HG03442 (cell line): ENCODE results near the gene SYT14.
"Not testable (repeated sequence)": the region's sequence is repeated elsewhere in the genome, so short reads cannot be mapped to it uniquely, and the experiment has no call there.

ENCODE experiments used
- ATAC-seq: cut with Tn5 transposase; IDR thresholded peaks from one replicate; pipeline ENCODE4 v1.9.1; 2021; ENCODE audit warnings: mild to moderate bottlenecking, moderate library complexity; ENCODE audit not compliant: unreplicated experiment

SYT14 gene

GRCh38 chr1:210024282-210024681 is 86.3 kb downstream of the SYT14 start:
- ATAC-seq, result no peak

- ATAC-seq, result no peak
These were observed 87.0 kb downstream of the SYT14 start for GRCh38 chr1:210024996-210025395.

GRCh38 chr1:210025870-210026269 is 87.9 kb downstream of the SYT14 start:
- ATAC-seq, result no peak

DNA sequence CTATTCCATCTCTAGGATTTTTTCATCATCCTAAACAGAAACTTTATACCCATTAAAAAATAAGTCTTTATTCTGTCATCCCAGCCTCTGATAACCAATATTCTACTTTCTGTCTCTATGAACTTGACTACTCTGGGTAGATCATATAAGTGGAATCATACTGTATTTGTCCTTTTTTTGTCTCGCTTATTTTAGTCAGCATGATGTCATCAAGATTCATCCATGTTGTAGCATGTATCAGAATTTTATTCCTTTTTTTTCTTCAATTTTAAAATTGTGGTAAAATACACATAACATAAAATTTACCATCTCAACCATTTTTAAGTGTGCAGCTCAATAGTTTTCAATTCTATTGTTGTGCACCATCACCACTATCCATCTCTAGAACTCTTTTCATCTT is 90.0 kb downstream of the SYT14 start:
- no peak for ATAC-seq

GRCh38 chr1:210031473-210031872 is 93.5 kb downstream of the SYT14 start:
- no peak for ATAC-seq

- ATAC-seq, result no peak
These were observed 105.0 kb downstream of the SYT14 start for GRCh38 chr1:210043058-210043457.

- ATAC-seq, result no peak
These were observed 111.6 kb downstream of the SYT14 start for GRCh38 chr1:210049616-210050015.

GRCh38 chr1:210050491-210050890 is 112.5 kb downstream of the SYT14 start:
- ATAC-seq, result not testable (repeated sequence)

DNA sequence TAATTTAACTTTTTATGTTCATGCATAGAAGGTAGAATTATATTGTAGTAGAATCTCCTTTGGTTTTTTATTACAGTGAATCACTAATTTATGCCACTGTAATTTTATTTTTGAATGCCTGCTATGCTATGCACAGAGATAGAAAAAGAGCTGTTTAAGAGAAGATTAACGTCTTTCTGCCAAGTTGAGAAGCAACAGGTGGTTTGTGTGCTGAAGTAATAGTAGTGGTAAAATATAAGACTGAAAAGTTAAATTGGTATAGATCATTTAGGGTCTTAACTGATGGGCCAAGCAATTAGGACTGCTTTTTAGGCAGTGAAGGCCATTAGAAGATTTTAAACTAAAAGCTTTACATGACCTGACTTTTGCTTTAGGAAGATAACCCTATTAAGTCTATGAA is 115.1 kb downstream of the SYT14 start:
- ATAC-seq, result no peak

GRCh38 chr1:210057593-210057992 is 119.6 kb downstream of the SYT14 start:
- no peak for ATAC-seq

- no peak for ATAC-seq
These were observed 124.0 kb downstream of the SYT14 start for GRCh38 chr1:210061992-210062391.

DNA sequence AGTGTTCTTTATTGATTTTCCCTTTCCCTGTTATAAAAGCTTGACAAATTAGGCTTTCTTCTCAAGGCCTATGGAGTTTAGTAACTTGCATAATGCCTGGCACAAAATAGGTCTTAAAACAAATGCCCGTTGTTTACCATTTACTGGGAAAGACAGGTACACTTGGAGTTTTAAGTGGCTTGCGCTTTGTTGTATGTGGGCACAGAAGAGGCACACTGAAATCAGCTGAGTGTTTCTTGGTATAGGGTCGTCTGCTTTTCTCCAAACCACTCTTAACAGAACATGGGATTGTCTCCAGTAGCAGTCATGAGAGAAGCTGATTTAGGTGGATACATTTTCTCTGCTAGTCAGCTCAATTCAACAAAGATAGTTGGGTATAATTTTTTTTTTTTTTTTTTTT is 132.5 kb downstream of the SYT14 start:
- ATAC-seq, result no peak

- ATAC-seq, result no peak
These were observed 134.1 kb downstream of the SYT14 start for GRCh38 chr1:210072129-210072528.

DNA sequence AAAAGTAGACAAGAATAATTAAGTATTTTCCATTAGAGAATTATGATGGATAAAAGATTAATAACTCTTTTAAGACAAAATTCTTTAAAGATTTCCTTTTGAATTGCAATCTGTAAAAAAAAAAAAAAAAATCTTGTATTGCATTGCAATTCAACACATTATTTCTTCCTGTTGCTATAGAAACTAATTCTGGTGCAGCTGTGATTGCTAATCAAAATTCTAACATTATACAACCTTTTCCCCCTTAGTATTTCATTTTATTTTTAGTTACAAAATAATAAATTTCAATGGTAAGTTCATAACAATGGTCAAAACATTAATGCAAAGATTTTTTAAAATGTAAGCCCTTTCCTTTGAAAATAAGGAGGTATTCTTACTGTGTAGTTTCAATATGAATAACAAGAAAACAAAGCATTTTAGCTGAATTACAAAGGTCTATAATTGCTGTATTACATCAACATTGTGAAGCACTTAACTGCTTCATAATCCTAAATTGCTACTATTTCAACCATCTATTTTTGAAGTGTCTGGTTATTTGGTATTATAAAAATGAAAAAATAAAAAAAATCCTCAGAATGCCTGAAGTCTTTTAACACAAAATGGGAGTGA is 135.0 kb downstream of the SYT14 start:
- no peak for ATAC-seq

GRCh38 chr1:210074904-210075303 is 136.9 kb downstream of the SYT14 start:
- ATAC-seq, result no peak

DNA sequence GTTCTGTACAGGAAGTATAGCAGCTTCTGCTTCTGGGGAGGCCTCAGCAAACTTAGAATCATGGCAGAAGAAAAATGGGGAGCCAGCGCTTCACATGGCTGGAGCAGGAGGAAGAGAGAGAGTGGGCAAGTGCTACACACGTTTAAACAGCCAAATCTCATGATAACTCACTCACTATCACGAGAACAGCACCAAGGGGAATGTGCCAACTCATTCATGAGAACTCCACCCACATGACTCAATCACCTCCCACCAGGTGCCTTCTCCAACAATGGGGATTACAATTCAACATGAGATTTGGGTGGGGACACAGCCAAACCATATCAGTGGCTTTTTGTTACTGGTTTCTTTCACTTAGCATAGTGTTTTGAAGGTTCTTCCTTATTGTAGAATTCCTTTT is 138.6 kb downstream of the SYT14 start:
- ATAC-seq, result no peak

- ATAC-seq, result no peak
These were observed 143.5 kb downstream of the SYT14 start for GRCh38 chr1:210081494-210081893.

GRCh38 chr1:210085359-210085758 is 147.3 kb downstream of the SYT14 start:
- no peak for ATAC-seq

DNA sequence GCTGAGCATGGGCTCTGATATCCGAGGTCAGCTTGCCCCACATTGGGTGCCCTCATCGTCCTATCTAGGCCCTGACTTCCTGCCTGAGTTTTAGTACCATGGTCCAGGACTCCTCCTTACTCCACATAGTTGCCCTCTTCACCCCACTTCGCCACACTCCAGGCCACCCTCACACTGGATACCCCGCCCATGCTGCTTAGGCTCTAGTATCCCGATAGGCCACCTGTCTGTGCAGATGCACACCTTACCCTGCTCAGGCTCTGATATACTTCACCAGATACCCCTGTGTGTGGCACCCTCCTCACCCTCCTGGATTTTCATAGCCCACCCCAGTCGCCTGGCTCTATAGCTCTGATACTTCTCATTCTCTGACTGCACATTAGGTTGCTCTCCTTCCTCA is 149.0 kb downstream of the SYT14 start:
- ATAC-seq, result no peak

DNA sequence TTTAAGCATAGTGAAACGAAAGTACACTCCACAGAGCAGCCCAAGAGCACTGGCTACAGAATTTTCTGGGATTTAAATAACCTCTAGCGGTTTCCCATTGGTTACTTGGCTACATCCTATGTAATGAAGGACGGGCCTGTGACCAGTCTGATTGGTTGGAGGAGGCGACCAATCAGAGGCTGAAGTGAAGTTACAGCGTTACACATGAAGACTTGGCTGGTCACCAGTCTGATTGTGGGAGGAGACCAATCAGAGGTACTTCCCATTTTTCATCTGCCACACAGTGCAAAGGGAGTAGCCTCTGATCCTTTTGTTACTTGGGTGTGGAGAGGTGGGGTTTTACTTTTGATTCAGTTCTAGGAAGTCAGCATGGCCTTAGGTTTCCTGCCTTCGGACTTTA is 151.8 kb downstream of the SYT14 start:
- no peak for ATAC-seq

- ATAC-seq, result no peak
These were observed 154.3 kb downstream of the SYT14 start for GRCh38 chr1:210092366-210092765.

DNA sequence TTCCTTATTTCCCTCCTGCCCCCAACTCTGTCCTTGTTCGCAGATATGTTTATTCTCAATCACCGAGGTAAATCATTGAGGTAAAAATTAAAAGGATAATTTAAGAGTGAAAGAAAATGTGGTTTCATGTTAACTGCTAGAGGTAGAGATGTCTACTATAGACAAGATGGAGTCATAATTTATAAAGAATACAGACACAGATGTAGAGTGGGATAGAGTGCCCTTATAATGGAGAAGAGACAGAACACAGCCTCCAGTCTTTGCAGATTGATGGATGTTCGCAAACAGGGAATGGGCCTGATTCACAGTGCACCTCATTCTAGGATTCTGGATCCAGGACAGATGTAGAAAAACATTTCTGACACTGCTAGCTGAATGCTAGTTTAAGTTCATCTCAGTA is 155.4 kb downstream of the SYT14 start:
- no peak for ATAC-seq

DNA sequence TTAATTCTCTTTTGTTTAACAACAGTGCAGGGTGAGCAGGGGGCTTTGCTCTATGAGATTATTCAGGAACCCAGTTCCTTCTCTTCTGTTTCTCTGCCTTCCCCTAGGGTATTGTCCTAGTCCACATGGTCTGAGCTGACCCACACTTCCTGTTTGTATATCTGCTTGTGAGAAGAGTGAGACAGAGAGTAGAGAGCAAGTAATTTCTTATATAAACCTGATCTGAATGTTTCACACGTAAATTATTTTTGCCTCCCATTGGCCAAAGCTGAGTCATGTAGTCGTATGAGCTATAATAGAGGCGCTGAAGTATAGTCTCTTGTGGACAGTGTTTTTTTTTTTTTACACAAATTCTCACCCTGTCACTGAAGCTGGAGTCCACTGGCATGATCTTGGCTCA is 160.3 kb downstream of the SYT14 start:
- ATAC-seq, result no peak
